ENCODE measurements around the gene IPO11.

The IPO11 gene

DNA sequence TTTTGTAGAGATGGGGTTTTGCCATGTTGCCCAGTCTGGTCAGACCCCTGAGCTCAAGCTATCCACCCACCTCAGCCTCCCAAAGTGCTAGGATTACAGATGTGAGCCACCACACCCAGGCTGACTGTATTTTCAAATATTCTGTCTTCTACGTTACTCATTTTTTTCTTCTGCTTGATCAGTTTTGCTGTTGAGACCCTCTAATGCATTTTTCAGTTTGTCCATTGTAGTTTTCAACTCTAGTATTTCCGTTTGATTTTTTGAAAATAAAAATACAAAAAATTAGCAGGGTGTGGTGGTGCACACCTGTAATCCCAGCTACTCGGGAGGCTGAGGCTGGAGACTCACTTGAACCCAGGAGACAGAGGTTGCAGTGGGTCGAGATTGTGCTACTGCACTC lies 155.6 kb downstream of the IPO11 start:
- Histone ChIP-seq H3K36me3 (ENCODE audit: control insufficient read depth, insufficient read depth, low read length) (no peaks in the 10 kb centered on the region), H3K27ac (ENCODE audit: low read depth, low read length) (no peak overlapping the region), H3K27me3 (ENCODE audit: control insufficient read depth, insufficient read depth, low read length) (no peaks in the 10 kb centered on the region), H3K4me3 (ENCODE audit: low read length) (no peak overlapping the region), H3K9ac (ENCODE audit: low read length) (no peak overlapping the region), H3K4me1 (ENCODE audit: control insufficient read depth, insufficient read depth, low read length) (no peaks in the 10 kb centered on the region)

DNA sequence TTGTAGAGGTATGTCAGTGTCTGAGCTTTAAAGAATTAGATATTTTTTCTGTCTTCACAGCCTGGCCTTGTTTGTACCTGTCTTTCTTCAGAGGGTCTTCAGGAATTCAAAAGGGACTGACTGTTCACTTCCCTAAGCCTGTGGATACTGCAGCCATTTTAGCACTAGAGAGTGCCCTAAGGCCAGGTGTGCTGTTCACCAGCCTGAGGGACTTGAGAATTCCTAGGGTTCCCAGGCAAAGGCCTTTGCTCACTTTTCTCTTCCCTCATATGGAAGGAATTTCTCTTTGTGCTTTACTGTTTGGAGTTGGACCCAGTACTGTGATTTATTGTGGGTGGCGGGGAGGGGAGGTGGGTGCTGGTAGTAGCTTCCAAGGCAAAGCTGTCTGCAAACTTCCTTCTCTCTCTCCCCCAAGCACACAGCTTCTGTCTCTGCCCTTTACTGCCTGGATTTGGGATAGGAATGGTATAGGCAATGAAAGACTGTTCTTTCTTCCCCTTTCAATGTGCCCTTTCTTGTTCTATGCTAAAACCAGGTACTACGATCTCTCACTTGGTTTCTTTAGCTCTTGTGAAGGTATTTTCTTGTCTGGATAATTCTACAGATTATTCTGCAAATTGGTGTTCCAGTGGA lies 156.4 kb downstream of the IPO11 start:
- Histone ChIP-seq H3K4me1 (ENCODE audit: control insufficient read depth, insufficient read depth, low read length) (no peaks in the 10 kb centered on the region), H3K36me3 (ENCODE audit: control insufficient read depth, insufficient read depth, low read length) (no peaks in the 10 kb centered on the region), H3K4me3 (ENCODE audit: low read length) (no peak overlapping the region), H3K27ac (ENCODE audit: low read depth, low read length) (no peak overlapping the region), H3K27me3 (ENCODE audit: control insufficient read depth, insufficient read depth, low read length) (no peaks in the 10 kb centered on the region), H3K9ac (ENCODE audit: low read length) (no peak overlapping the region)

DNA sequence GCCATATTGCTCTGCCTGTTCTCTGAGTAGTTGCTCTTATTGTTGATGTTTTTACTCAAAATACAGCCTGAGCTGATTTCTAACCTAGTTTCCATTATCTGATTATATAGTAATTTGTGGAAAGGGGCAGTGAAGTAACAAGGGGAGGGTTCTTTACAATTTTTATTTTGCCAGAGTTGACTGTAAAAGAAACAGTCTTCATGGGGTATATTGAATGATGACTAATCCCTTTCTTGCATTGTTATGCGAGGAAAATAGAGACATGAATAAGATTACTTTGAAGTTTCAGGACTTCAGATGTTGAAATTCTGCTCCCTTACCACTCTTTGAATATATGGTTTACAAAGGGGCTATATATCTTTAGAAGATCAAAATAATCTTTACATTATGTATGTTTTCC lies 156.9 kb downstream of the IPO11 start:
- Histone ChIP-seq H3K9ac (ENCODE audit: low read length) (no peak overlapping the region), H3K4me1 (ENCODE audit: control insufficient read depth, insufficient read depth, low read length) (no peaks in the 10 kb centered on the region), H3K27ac (ENCODE audit: low read depth, low read length) (no peak overlapping the region), H3K27me3 (ENCODE audit: control insufficient read depth, insufficient read depth, low read length) (no peaks in the 10 kb centered on the region), H3K4me3 (ENCODE audit: low read length) (no peak overlapping the region), H3K36me3 (ENCODE audit: control insufficient read depth, insufficient read depth, low read length) (no peaks in the 10 kb centered on the region)

DNA sequence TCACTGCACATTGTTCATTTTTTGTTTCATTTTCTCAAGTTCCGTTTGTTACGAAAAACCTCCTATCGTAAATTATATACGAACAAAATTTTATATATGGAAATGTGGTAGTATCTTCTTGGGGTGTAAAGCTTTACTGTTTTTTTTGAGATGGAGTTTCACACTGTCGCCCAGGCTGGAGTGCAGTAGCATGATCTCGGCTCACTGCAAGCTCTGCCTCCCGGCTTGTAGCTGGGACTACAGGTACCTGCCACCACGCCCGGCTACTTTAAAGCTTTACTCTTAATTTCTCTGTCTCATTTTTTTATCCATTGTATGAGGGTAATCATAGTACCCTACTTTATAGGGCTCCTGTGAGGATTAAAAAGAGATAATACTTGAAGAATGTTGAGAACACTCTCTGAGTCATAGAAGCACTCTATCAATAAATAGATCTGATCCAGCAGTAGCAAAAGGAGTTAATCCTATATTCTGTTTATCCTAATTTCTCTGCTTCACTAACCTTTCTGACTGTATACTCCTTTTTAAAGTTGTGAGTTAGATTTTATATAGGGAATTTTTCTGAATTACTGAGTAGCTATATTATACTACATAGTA lies 160.5 kb downstream of the IPO11 start:
- H3K4me3 ChIP-seq (ENCODE audit: low read length): no peak overlapping the region
- H3K27me3 ChIP-seq (ENCODE audit: control insufficient read depth, insufficient read depth, low read length): no peaks in the 10 kb centered on the region
- no peaks in the 10 kb centered on the region for H3K4me1 ChIP-seq (ENCODE audit: control insufficient read depth, insufficient read depth, low read length)
- no peaks in the 10 kb centered on the region for H3K36me3 ChIP-seq (ENCODE audit: control insufficient read depth, insufficient read depth, low read length)
- no peak overlapping the region for H3K9ac ChIP-seq (ENCODE audit: low read length)
- H3K27ac ChIP-seq (ENCODE audit: low read depth, low read length): no peak overlapping the region

DNA sequence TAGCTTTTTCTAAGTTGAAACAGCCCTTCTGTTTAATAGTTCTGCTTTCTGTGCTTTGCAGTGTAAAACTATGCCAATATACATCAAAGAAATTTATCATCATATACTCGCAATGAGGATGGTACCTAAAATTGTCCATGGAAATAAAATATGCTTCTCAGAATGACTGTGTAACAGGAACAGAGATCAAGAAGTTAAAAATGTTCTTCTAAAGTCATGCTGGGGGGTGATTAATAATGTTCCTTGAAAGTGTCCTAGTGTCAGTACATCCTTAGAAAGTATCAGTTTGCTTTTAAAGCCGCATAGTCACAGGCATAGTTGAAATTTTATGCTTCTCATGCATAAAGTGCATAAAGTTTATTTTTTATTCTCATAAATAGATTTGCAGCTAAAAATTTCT lies 162.0 kb downstream of the IPO11 start:
- no peaks in the 10 kb centered on the region for H3K27me3 ChIP-seq (ENCODE audit: control insufficient read depth, insufficient read depth, low read length)
- no peak overlapping the region for H3K4me3 ChIP-seq (ENCODE audit: low read length)
- no peak overlapping the region for H3K9ac ChIP-seq (ENCODE audit: low read length)
- H3K36me3 ChIP-seq (ENCODE audit: control insufficient read depth, insufficient read depth, low read length): no peaks in the 10 kb centered on the region
- H3K27ac ChIP-seq (ENCODE audit: low read depth, low read length): no peak overlapping the region
- no peaks in the 10 kb centered on the region for H3K4me1 ChIP-seq (ENCODE audit: control insufficient read depth, insufficient read depth, low read length)

DNA sequence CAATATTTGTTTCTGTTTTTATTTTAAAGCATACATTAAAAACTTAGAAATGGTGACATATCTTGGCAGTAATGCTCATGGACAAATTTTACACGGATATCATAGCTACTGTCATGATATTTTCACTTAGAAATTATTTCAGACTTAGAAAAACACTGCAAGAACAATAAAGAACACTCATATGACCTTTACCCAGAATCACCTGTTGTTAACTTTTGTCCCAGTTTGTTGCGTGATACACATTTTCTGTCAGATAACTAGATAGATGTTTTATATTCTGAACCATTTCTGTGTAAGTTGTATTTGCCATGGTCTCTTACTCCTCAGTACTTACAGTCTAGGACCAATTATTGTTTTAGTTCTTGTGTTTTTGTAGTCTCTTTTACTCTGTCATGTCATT lies 162.5 kb downstream of the IPO11 start:
- H3K4me3 ChIP-seq (ENCODE audit: low read length): no peak overlapping the region
- H3K27me3 ChIP-seq (ENCODE audit: control insufficient read depth, insufficient read depth, low read length): no peaks in the 10 kb centered on the region
- no peaks in the 10 kb centered on the region for H3K36me3 ChIP-seq (ENCODE audit: control insufficient read depth, insufficient read depth, low read length)
- H3K4me1 ChIP-seq (ENCODE audit: control insufficient read depth, insufficient read depth, low read length): no peaks in the 10 kb centered on the region
- no peak overlapping the region for H3K9ac ChIP-seq (ENCODE audit: low read length)
- H3K27ac ChIP-seq (ENCODE audit: low read depth, low read length): no peak overlapping the region

DNA sequence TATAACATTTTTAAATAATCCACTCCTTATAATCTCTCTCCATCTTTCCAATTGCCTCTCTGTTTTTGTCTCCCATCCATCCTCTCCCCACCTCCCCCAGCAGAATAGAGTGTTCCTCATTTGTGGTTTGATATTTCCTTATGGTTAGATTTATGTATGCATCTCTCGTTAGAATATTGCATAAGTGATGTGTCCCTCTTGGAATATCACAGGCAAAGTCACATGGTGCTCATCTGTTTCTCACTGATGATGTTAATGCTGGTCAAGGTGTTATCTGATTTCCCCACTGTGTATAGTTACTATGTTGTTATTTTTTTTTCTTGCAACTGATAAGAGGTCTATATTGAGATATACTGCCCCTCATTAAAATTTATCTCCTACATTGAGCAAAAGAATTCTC lies 162.9 kb downstream of the IPO11 start:
- Histone ChIP-seq H3K36me3 (ENCODE audit: control insufficient read depth, insufficient read depth, low read length) (no peaks in the 10 kb centered on the region), H3K4me1 (ENCODE audit: control insufficient read depth, insufficient read depth, low read length) (no peaks in the 10 kb centered on the region), H3K27me3 (ENCODE audit: control insufficient read depth, insufficient read depth, low read length) (no peaks in the 10 kb centered on the region), H3K27ac (ENCODE audit: low read depth, low read length) (no peak overlapping the region), H3K9ac (ENCODE audit: low read length) (no peak overlapping the region), H3K4me3 (ENCODE audit: low read length) (no peak overlapping the region)

DNA sequence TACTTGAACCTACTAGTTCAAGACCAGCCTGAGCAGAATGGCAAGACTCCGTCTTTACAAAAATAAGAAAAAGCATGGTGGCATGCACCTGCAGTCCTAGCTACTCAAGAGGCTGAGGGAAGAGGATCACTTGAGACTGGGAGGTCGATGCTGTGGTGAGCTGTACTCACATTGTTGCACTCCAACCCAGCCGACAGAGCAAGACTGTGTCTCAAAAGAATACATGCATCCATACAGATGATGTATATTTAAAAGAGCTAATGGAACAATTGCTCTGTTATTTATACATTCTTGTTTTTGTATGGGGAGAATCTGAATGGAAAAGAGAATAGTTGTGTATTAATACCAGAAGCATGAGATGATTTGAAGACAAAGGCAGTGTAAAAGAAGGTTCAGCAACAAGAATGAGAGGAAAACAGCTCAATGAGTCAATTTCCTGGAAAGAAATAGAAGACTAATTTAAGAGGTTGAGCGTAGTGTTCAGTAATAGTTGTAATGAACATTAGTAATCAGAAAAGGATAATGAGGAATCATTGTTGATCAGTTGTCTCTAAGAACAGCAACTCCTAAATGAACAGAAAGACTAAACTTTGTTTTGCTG lies 164.1 kb downstream of the IPO11 start:
- H3K36me3 ChIP-seq (ENCODE audit: control insufficient read depth, insufficient read depth, low read length): no peaks in the 10 kb centered on the region
- H3K4me1 ChIP-seq (ENCODE audit: control insufficient read depth, insufficient read depth, low read length): no peaks in the 10 kb centered on the region
- H3K27me3 ChIP-seq (ENCODE audit: control insufficient read depth, insufficient read depth, low read length): no peaks in the 10 kb centered on the region
- no peak overlapping the region for H3K4me3 ChIP-seq (ENCODE audit: low read length)
- H3K27ac ChIP-seq (ENCODE audit: low read depth, low read length): no peak overlapping the region
- no peak overlapping the region for H3K9ac ChIP-seq (ENCODE audit: low read length)

DNA sequence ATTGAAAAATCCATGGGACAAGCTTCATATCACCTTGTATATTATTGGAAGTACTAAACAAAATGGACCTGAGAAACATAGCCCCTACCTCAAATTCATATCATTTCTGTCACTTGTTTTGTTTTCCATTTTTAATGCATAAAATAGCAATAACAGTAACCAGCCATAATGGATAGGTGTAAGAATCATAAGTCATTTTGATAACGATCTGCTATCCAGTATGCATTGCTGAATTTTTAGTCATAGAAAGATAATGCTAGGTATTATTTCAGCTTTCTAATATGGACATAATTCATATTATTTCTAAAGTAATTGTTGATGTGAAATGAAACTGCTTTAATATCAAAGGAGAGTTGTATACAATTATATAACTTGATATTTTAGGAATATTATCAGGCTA lies 164.9 kb downstream of the IPO11 start:
- no peaks in the 10 kb centered on the region for H3K36me3 ChIP-seq (ENCODE audit: control insufficient read depth, insufficient read depth, low read length)
- H3K27me3 ChIP-seq (ENCODE audit: control insufficient read depth, insufficient read depth, low read length): no peaks in the 10 kb centered on the region
- H3K4me1 ChIP-seq (ENCODE audit: control insufficient read depth, insufficient read depth, low read length): no peaks in the 10 kb centered on the region
- no peak overlapping the region for H3K27ac ChIP-seq (ENCODE audit: low read depth, low read length)
- H3K9ac ChIP-seq (ENCODE audit: low read length): no peak overlapping the region
- H3K4me3 ChIP-seq (ENCODE audit: low read length): no peak overlapping the region

DNA sequence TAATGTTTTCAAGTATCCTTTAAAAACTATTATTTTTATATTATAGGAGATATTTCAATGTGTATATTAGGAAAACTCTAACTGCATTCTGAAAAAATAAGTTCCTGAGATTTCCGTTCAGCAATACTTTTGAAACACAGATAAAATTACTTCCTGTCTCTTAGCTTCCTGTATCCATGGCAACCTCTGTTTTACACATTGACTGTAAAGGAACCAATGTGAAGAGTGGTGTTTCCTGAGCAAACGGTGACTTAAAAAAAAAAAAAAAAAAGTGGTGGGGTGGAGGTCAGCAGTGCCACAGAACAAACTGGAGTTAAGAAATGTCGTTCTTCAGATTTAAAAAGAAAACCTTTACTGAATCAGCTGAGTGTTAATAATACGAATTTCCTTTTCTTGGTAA lies 166.0 kb downstream of the IPO11 start, which contains the start of gene LRRC70:
LRRC70 (plus strand) TSS at position 280 of the 400 bp plus-strand sequence. CDS start 620 bp downstream, outside the sequence.
- no peaks in the 10 kb centered on the region for H3K27me3 ChIP-seq (ENCODE audit: control insufficient read depth, insufficient read depth, low read length)
- no peak within 1 kb of the TSS for H3K4me3 ChIP-seq (ENCODE audit: low read length)
- H3K36me3 ChIP-seq (ENCODE audit: control insufficient read depth, insufficient read depth, low read length): no peaks in the 10 kb centered on the region
- H3K4me1 ChIP-seq (ENCODE audit: control insufficient read depth, insufficient read depth, low read length): no peaks in the 10 kb centered on the region
- no peak within 1 kb of the TSS for H3K9ac ChIP-seq (ENCODE audit: low read length)
- H3K27ac ChIP-seq (ENCODE audit: low read depth, low read length): no peak within 1 kb of the TSS

DNA sequence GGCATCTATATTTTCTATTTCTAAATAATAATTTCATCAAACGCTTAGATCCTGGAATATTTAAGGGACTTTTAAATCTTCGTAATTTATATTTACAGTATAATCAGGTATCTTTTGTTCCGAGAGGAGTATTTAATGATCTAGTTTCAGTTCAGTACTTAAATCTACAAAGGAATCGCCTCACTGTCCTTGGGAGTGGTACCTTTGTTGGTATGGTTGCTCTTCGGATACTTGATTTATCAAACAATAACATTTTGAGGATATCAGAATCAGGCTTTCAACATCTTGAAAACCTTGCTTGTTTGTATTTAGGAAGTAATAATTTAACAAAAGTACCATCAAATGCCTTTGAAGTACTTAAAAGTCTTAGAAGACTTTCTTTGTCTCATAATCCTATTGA lies 167.2 kb downstream of the IPO11 start:
- Histone ChIP-seq H3K9ac (ENCODE audit: low read length) (no peak overlapping the region), H3K27ac (ENCODE audit: low read depth, low read length) (no peak overlapping the region), H3K27me3 (ENCODE audit: control insufficient read depth, insufficient read depth, low read length) (no peaks in the 10 kb centered on the region), H3K4me3 (ENCODE audit: low read length) (no peak overlapping the region), H3K36me3 (ENCODE audit: control insufficient read depth, insufficient read depth, low read length) (no peaks in the 10 kb centered on the region), H3K4me1 (ENCODE audit: control insufficient read depth, insufficient read depth, low read length) (no peaks in the 10 kb centered on the region)

DNA sequence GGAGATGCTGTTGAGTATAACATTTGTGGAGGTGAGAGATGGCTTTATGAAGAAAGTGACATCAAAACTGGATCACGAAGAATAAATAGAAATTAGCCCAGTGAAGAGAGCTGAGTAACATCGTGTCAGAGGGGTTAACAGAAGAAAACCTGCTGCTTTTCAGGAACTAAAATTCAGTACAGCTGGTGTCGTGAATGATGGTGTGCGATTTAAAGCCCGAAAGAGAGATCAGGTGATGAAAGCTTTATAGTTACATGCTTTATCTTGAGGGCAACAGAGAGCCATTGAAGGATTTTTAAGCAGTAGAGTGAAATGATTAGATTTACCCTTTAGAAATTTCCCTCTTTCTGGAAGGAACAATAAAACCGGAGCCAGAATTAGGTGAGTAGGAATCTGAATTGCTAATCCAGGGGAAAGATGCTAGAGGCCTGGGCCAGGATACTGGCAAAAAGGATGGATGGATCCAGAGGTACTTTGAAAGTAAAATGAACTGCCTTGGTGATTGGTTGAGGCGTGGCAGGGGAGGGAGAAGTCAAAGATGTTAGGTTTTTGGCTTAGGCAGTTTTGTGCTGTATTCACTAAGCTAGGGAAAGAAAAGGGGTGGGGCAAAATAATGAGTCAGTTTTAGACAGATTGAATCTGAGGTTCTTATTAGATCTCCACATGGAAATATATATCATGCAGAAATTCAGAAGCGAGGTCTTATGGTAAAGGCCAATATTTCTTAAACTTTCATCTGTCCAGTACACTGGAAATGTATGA lies 169.5 kb downstream of the IPO11 start:
- no peaks in the 10 kb centered on the region for H3K4me1 ChIP-seq (ENCODE audit: control insufficient read depth, insufficient read depth, low read length)
- H3K36me3 ChIP-seq (ENCODE audit: control insufficient read depth, insufficient read depth, low read length): no peaks in the 10 kb centered on the region
- no peak overlapping the region for H3K4me3 ChIP-seq (ENCODE audit: low read length)
- no peaks in the 10 kb centered on the region for H3K27me3 ChIP-seq (ENCODE audit: control insufficient read depth, insufficient read depth, low read length)
- no peak overlapping the region for H3K27ac ChIP-seq (ENCODE audit: low read depth, low read length)
- no peak overlapping the region for H3K9ac ChIP-seq (ENCODE audit: low read length)

Measured in rectal smooth muscle tissue (tissue), 1 donor.